A673 (cell line): ENCODE results near the gene SHE. TPM values are rescaled to one million over a fixed set of nuclear protein-coding genes. Genes with fewer than 3 reads are reported as not detected.

Experiments
- BruUV-seq: library from RNA; stranded (reverse); fragments of 400-500 nt; replicated peaks from 2 replicates; lab custom pipeline; 2021; lab: Mats Ljungman, UMichigan
- CTCF ChIA-PET: fragments of 300-600 bp; sonication (Branson Sonifier 250); formaldehyde crosslinking; loops from one replicate; lab custom pipeline; 2022; ENCODE audit warnings: antibody characterized with exemption; lab: Charles Lee
- POLR2A ChIA-PET: fragments of 300-600 bp; sonication (Branson Sonifier 250); formaldehyde crosslinking; loops from one replicate; lab custom pipeline; 2022; ENCODE audit warnings: antibody characterized with exemption; ENCODE audit not compliant: low non-redundant PET; lab: Charles Lee
- DNase-seq: peaks from one replicate; pipeline ENCODE4 v3.0.0-alpha.2; 2015; ENCODE audit warnings: low spot score
- H3K27ac ChIP-seq: fragments of 200-600 bp; sonication (generic); 2 replicates; pipeline ENCODE4 v1.5.1; 2016; ENCODE audit warnings: mixed run types, low read depth, mild to moderate bottlenecking, mixed read lengths, antibody characterized with exemption, low read length; ENCODE audit not compliant: poor library complexity, severe bottlenecking
- H3K27me3 ChIP-seq: fragments of 200-600 bp; sonication (generic); replicated peaks from 2 replicates; pipeline ENCODE4 v1.6.1; 2017; ENCODE audit warnings: mixed run types, low read depth, mild to moderate bottlenecking, mixed read lengths, antibody characterized with exemption, low read length; ENCODE audit not compliant: insufficient read depth, poor library complexity
- H3K36me3 ChIP-seq: fragments of 200-600 bp; sonication (generic); 2 replicates; pipeline ENCODE4 v1.6.1; 2016; ENCODE audit warnings: mixed run types, mild to moderate bottlenecking, mixed read lengths, antibody characterized with exemption, low read length; ENCODE audit not compliant: insufficient read depth, poor library complexity, severe bottlenecking
- H3K4me1 ChIP-seq: fragments of 200-600 bp; sonication (generic); 2 replicates; pipeline ENCODE4 v1.6.1; 2017; ENCODE audit warnings: mixed run types, mild to moderate bottlenecking, mixed read lengths, antibody characterized with exemption, low read length; ENCODE audit not compliant: insufficient read depth, poor library complexity, severe bottlenecking
- H3K4me3 ChIP-seq: fragments of 200-600 bp; sonication (generic); 2 replicates; pipeline ENCODE4 v1.5.1; 2016; ENCODE audit warnings: low read depth, mixed run types, mild to moderate bottlenecking, mixed read lengths, low read length; ENCODE audit not compliant: poor library complexity, severe bottlenecking
- H3K9me3 ChIP-seq: fragments of 200-600 bp; sonication (generic); 2 replicates; pipeline ENCODE4 v1.6.1; 2016; ENCODE audit warnings: mixed run types, low read depth, mild to moderate bottlenecking, mixed read lengths, antibody characterized with exemption, low read length; ENCODE audit not compliant: poor library complexity, severe bottlenecking
- EZH2 ChIP-seq: fragments of 200-600 bp; sonication (generic); IDR thresholded peaks from 2 replicates; pipeline ENCODE4 v1.6.1; 2017; ENCODE audit warnings: borderline replicate concordance, low read depth, mild to moderate bottlenecking, mixed read lengths, antibody characterized with exemption, low read length; ENCODE audit not compliant: poor library complexity, severe bottlenecking
- intact Hi-C: fragments of 100-400 bp; cut with micrococcal nuclease; formaldehyde crosslinking; loops from one replicate; pipeline ENCODE4 v1.10.0; 2022; ENCODE audit not compliant: unreplicated experiment
- total RNA-seq: library from RNA; stranded (reverse); gene quantifications from 2 replicates; pipeline ENCODE4 v1.2.3, GENCODE V29; 2021
- TF ChIP-seq, protein P1 (sequence below): fragments of 300-800, 200-600 bp; sonication (generic); conservative IDR thresholded peaks from 2 replicates; pipeline ENCODE4 v1.5.1; 2017; ENCODE audit warnings: low read depth, mild to moderate bottlenecking, antibody characterized with exemption, low read length, moderate library complexity, mixed read lengths

SHE gene
- total RNA-seq, 1 experiment from 2014 or later = 0.04 TPM

DNA sequence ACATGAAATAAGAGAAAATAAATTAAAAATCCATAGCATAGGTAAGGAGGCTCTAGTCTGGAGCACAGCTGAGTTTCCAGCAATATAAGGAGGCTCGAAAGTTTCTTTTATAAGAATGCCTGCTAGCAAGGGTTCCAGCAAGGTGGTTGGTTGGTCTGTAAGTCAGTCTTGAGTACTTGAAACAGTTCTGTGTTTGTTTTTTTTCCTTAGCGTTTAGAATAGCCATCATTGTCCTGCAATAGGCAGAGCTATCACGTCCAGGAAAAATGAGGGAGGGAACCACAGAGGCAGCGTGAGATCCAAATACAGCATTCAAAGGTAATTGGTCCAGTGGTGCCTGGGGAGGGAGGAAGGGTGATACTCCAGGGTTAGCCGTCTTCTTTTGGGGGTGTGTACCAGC, 47.9 kb upstream of the SHE start:
- BruUV-seq = TSS peak; percentile 55
- ChIA-PET CTCF (no interaction called here), POLR2A (no interaction called here)
- Histone ChIP-seq H3K27me3 (no peaks in the 10 kb centered on the region), H3K4me1 (no peaks in the 10 kb centered on the region), H3K9me3 (no peaks in the 10 kb centered on the region), H3K27ac (no peak overlapping the region), H3K36me3 (peaks cover 62% of the 10 kb centered on the region), H3K4me3 (no peak overlapping the region)
- intact Hi-C loops = loop anchor here (10.0 kb wide), 1 partner anchor 215 kb away; no protein-coding TSS in a partner anchor
- no peak for DNase-seq
- TF ChIP-seq, protein P1, sequence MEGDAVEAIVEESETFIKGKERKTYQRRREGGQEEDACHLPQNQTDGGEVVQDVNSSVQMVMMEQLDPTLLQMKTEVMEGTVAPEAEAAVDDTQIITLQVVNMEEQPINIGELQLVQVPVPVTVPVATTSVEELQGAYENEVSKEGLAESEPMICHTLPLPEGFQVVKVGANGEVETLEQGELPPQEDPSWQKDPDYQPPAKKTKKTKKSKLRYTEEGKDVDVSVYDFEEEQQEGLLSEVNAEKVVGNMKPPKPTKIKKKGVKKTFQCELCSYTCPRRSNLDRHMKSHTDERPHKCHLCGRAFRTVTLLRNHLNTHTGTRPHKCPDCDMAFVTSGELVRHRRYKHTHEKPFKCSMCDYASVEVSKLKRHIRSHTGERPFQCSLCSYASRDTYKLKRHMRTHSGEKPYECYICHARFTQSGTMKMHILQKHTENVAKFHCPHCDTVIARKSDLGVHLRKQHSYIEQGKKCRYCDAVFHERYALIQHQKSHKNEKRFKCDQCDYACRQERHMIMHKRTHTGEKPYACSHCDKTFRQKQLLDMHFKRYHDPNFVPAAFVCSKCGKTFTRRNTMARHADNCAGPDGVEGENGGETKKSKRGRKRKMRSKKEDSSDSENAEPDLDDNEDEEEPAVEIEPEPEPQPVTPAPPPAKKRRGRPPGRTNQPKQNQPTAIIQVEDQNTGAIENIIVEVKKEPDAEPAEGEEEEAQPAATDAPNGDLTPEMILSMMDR = no peak
- TF ChIP-seq EZH2 = no peak

DNA sequence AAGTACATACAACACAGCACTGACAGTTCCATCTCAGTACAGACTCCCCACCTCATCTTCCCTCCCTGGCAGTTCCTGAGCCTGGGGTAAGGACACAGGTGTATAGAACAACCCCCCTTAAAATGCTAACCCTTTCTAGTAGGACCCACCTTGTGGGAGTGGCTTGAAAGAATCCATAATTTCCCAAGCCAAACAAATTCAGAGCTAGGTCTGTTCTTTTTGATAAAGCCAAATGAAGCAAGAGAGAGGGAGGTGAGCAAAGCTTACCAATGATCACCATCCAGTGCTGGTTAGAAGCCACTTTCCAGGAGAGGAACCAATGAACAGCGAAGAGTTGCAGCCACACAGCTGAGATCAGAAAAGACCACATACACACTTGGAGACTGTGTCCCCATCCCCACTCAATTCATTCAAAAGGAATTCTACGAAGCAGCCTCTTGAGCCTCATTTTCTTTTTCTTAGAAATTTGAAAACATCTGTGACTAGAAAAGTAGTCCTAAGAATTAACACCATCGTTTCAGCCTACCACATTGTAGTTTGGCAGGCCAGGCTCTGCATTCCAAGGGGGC, 47.1 kb upstream of the SHE start:
- Histone ChIP-seq H3K27me3 (no peaks in the 10 kb centered on the region), H3K4me3 (no peak overlapping the region), H3K4me1 (no peaks in the 10 kb centered on the region), H3K9me3 (no peaks in the 10 kb centered on the region), H3K27ac (no peak overlapping the region), H3K36me3 (peaks cover 54% of the 10 kb centered on the region)
- CTCF ChIA-PET = no interaction called here
- intact Hi-C loops = no loop called here
- DNase-seq = no peak
- POLR2A ChIA-PET = no interaction called here
- BruUV-seq = no TSS peak
- no peak for TF ChIP-seq EZH2
- TF ChIP-seq, protein P1 = no peak

DNA sequence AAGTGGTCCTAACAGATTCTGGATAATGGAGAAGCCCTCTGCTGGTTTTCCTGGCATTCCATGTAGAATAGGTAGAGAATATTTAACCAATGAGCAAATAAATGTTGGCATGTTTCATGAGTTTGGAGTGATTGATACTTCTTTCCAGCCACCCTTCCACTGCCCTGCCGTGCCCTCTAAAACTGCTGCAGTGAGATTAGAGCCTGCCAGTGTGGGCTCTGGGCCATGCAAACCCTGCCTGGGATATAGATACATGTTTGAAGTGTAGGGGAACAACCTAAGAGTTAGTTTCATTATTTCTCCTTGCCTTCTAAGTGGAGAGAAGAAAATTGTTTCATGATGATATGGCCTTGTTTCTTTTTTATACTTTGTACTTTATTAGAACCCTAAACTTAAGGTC, 45.8 kb upstream of the SHE start:
- BruUV-seq = no TSS peak
- H3K4me3 ChIP-seq = no peak overlapping the region
- CTCF ChIA-PET = no interaction called here
- no peak for DNase-seq
- no peak overlapping the region for H3K27ac ChIP-seq
- intact Hi-C loops = no loop called here
- no peaks in the 10 kb centered on the region for H3K27me3 ChIP-seq
- H3K9me3 ChIP-seq = no peaks in the 10 kb centered on the region
- peaks cover 42% of the 10 kb centered on the region for H3K36me3 ChIP-seq
- no peak for TF ChIP-seq EZH2
- TF ChIP-seq, protein P1 = no peak
- POLR2A ChIA-PET = no interaction called here
- no peaks in the 10 kb centered on the region for H3K4me1 ChIP-seq
